Endothelial cell of umbilical vein (primary cell): Measurements from ENCODE around the gene PLEKHD1. TPM values are rescaled to one million over a fixed set of nuclear protein-coding genes. Genes with fewer than 3 reads are reported as not detected.

Experiments used
- BruUV-seq: library from RNA; stranded (reverse); fragments of 400-500 nt; replicated peaks from 2 replicates; lab custom pipeline; 2021; lab: Mats Ljungman, UMichigan
- CTCF ChIA-PET: fragments of 300-600, 350-600 bp; sonication (Branson Sonifier 250); formaldehyde crosslinking; loops from one replicate; lab custom pipeline; 2021; ENCODE audit warnings: antibody characterized with exemption, inconsistent platforms; lab: Charles Lee
- POLR2A ChIA-PET: fragments of 300-600, 350-600 bp; sonication (Branson Sonifier 250); formaldehyde crosslinking; loops from one replicate; lab custom pipeline; 2021; ENCODE audit warnings: antibody characterized with exemption, inconsistent platforms; lab: Charles Lee
- DNase-seq: peaks from one replicate; pipeline ENCODE4 v3.0.0-alpha.2; 2011; ENCODE audit warnings: low read depth, low spot score
- FAIRE-seq: peaks from 2 replicates; lab custom pipeline; 2011; peaks lifted over from hg19 to GRCh38; lab: Jason Lieb, UNC
- H2AFZ ChIP-seq: 2 replicates; pipeline ENCODE4 v1.6.0; 2012; ENCODE audit warnings: low read depth, low read length, control low read depth, inconsistent platforms
- H3K27ac ChIP-seq: 2 replicates; pipeline ENCODE4 v1.5.1; 2011; ENCODE audit warnings: low read depth, mild to moderate bottlenecking, control low read depth, low read length, moderate library complexity; ENCODE audit not compliant: insufficient read depth
- H3K27me3 ChIP-seq, 2 experiments: 2 replicates each; pipeline versions ENCODE4 v1.6.0 to v1.6.1; 2011; ENCODE audit warnings: low read length in 2 of 2, mixed read lengths in 1 of 2; ENCODE audit not compliant: control insufficient read depth in 2 of 2, insufficient read depth in 2 of 2
- H3K36me3 ChIP-seq, 2 experiments: 2 replicates in 1 of 2; 3 replicates in 1 of 2; pipeline ENCODE4 v1.5.1; 2011; ENCODE audit warnings: low read length in 2 of 2, mild to moderate bottlenecking in 1 of 2, moderate library complexity in 1 of 2; ENCODE audit not compliant: control insufficient read depth in 2 of 2, insufficient read depth in 2 of 2; ENCODE audit errors: extremely low read depth in 1 of 2
- H3K4me1 ChIP-seq: 3 replicates; pipeline ENCODE4 v1.5.1; 2011; ENCODE audit warnings: mild to moderate bottlenecking, low read length; ENCODE audit not compliant: control insufficient read depth, insufficient read depth; ENCODE audit errors: extremely low read depth
- H3K4me2 ChIP-seq: 2 replicates; pipeline ENCODE4 v1.6.1; 2011; ENCODE audit warnings: low read length, control low read depth, mixed read lengths; ENCODE audit not compliant: insufficient read depth
- H3K4me3 ChIP-seq, 3 experiments: fragments of 200-600 bp in 1 of 3; sonication (generic), shearing (Covaris generic) in 1 of 3; replicated peaks in 1 of 3; 2 replicates each; pipeline ENCODE4 v1.5.1; 2011 to 2016; ENCODE audit warnings: control low read depth in 3 of 3, low read length in 3 of 3, mild to moderate bottlenecking in 2 of 3, inconsistent platforms in 1 of 3, low read depth in 1 of 3, moderate library complexity in 1 of 3; ENCODE audit not compliant: insufficient read depth in 1 of 3
- H3K79me2 ChIP-seq: 2 replicates; pipeline ENCODE4 v1.6.0; 2012; ENCODE audit warnings: low read length, inconsistent platforms; ENCODE audit not compliant: control insufficient read depth, insufficient read depth
- H3K9ac ChIP-seq: replicated peaks from 2 replicates; pipeline ENCODE3; 2011; ENCODE audit warnings: low read length, control low read depth; ENCODE audit not compliant: insufficient read depth; ENCODE audit errors: extremely low read depth
- H3K9me1 ChIP-seq: replicated peaks from 3 replicates; pipeline ENCODE4 v1.6.0; 2011; ENCODE audit warnings: mild to moderate bottlenecking, low read length; ENCODE audit not compliant: control insufficient read depth, insufficient read depth; ENCODE audit errors: extremely low read depth
- H3K9me3 ChIP-seq: replicated peaks from 2 replicates; pipeline ENCODE4 v1.5.1; 2012; ENCODE audit warnings: low read length, inconsistent platforms; ENCODE audit not compliant: control insufficient read depth, insufficient read depth
- H4K20me1 ChIP-seq: replicated peaks from 2 replicates; pipeline ENCODE3; 2011; ENCODE audit warnings: mild to moderate bottlenecking, low read length; ENCODE audit not compliant: control insufficient read depth, insufficient read depth; ENCODE audit errors: extremely low read depth
- FOS ChIP-seq: IDR thresholded peaks from 2 replicates; pipeline ENCODE4 v1.6.1; 2011; ENCODE audit warnings: mild to moderate bottlenecking, low read length, moderate library complexity, borderline replicate concordance; ENCODE audit not compliant: insufficient read depth
- GATA2 ChIP-seq: IDR thresholded peaks from 2 replicates; pipeline ENCODE4 v1.7.0; 2011; ENCODE audit warnings: low read depth, mild to moderate bottlenecking, moderate library complexity, mixed read lengths, low read length; ENCODE audit not compliant: insufficient read length, insufficient read depth
- JUN ChIP-seq: IDR thresholded peaks from 2 replicates; pipeline ENCODE4 v1.6.1; 2011; ENCODE audit warnings: borderline replicate concordance, low read depth; ENCODE audit not compliant: insufficient read length, insufficient read depth
- MAX ChIP-seq: IDR thresholded peaks from 2 replicates; pipeline ENCODE4 v1.6.1; 2011; ENCODE audit not compliant: insufficient read depth, insufficient read length
- MYC ChIP-seq: IDR thresholded peaks from one replicate; pipeline ENCODE4 v1.6.1; 2011; ENCODE audit warnings: mild to moderate bottlenecking, low read depth, low read length
- POLR2A ChIP-seq: IDR thresholded peaks from 2 replicates; pipeline ENCODE4 v1.6.1; 2012; ENCODE audit warnings: low read depth, mild to moderate bottlenecking, control low read depth, low read length
- POLR2AphosphoS5 ChIP-seq: IDR thresholded peaks from 2 replicates; pipeline ENCODE4 v1.6.1; 2012; ENCODE audit warnings: low read depth, mild to moderate bottlenecking, control low read depth, low read length, moderate library complexity; ENCODE audit not compliant: insufficient read depth
- dilution Hi-C: fragments of 300-500 bp; cut with MboI; formaldehyde crosslinking; loops from one replicate; pipeline ENCODE4 v1.15.0; 2019; ENCODE audit warnings: low sequenced_read_pairs; ENCODE audit not compliant: extremely low pct_ligation_motif_present
- intact Hi-C: fragments of 100-400 bp; cut with micrococcal nuclease; formaldehyde crosslinking; loops from one replicate; pipeline ENCODE4 v1.10.0; 2022
- polyA plus RNA-seq, 4 experiments: library from polyadenylated mRNA; depleted of rRNA in 3 of 4; stranded (reverse) in 3 of 4; unstranded in 1 of 4; fragments of >200 nt; gene quantifications; 2 replicates each; pipeline versions ENCODE4 v1.2.1 to v1.2.3, GENCODE V29; 2011 to 2012; ENCODE audit warnings: missing spikeins in 1 of 4
- total RNA-seq: library from RNA; stranded (reverse); gene quantifications from 2 replicates; pipeline ENCODE4 v1.2.3, GENCODE V29; 2021
- TF ChIP-seq, protein P1 (sequence below), 2 donors: IDR thresholded peaks; 1 replicate in 1 of 2; 2 replicates in 1 of 2; pipeline ENCODE4 v1.5.1; 2011; ENCODE audit warnings: low read length in 2 of 2, mild to moderate bottlenecking in 2 of 2, moderate library complexity in 2 of 2, control low read depth in 1 of 2, inconsistent platforms in 1 of 2, low read depth in 1 of 2; ENCODE audit not compliant: insufficient read depth in 1 of 2; ENCODE audit errors: extremely low read depth in 1 of 2

PLEKHD1 gene
- total and polyA plus RNA-seq, 2 donors (not counting 3 experiments of a cell fraction or from before 2014, with no cell fraction given): 0.01 TPM; not detected in 1

GRCh38 chr14:69499436-69499835, 14.9 kb downstream of the PLEKHD1 start:
- H2AFZ ChIP-seq: no peak overlapping the region
- no peak for DNase-seq
- no peaks in the 10 kb centered on the region for H3K9me1 ChIP-seq
- H3K79me2 ChIP-seq: no peaks in the 10 kb centered on the region
- POLR2A ChIA-PET: no interaction called here
- CTCF ChIA-PET: interaction anchor here (1.2 to 1.8 kb wide), 3 partner anchors 24 to 40 kb away, joined by 3 to 6 read pairs (median 4); no protein-coding TSS in a partner anchor
- H3K9ac ChIP-seq: no peak overlapping the region
- no peaks in the 10 kb centered on the region for H4K20me1 ChIP-seq
- no peak overlapping the region for H3K27ac ChIP-seq
- H3K27me3 ChIP-seq: peaks cover 3 to 7% of the 10 kb centered on the region in 2 experiments
- no peaks in the 10 kb centered on the region for H3K4me1 ChIP-seq
- no TSS peak for BruUV-seq
- no peaks in the 10 kb centered on the region for H3K36me3 ChIP-seq
- TF ChIP-seq MYC: no peak
- TF ChIP-seq POLR2AphosphoS5: no peak
- no peak for FAIRE-seq
- intact Hi-C loops (no loop called here), dilution Hi-C loops (no loop called here)
- H3K9me3 ChIP-seq: no peaks in the 10 kb centered on the region
- H3K4me2 ChIP-seq: no peak overlapping the region
- H3K4me3 ChIP-seq: no peak overlapping the region

- no TSS peak for BruUV-seq
- no peak for FAIRE-seq
- Histone ChIP-seq H4K20me1 (no peaks in the 10 kb centered on the region), H3K4me2 (no peak overlapping the region), H3K27me3 (peaks cover 3 to 6% of the 10 kb centered on the region in 2 experiments), H3K27ac (no peak overlapping the region), H2AFZ (no peak overlapping the region), H3K9me3 (no peaks in the 10 kb centered on the region), H3K4me1 (no peaks in the 10 kb centered on the region), H3K9me1 (no peaks in the 10 kb centered on the region), H3K9ac (no peak overlapping the region), H3K4me3 (no peak overlapping the region), H3K79me2 (no peaks in the 10 kb centered on the region), H3K36me3 (no peaks in the 10 kb centered on the region)
- no peak for DNase-seq
- intact Hi-C loops (no loop called here), dilution Hi-C loops (no loop called here)
- TF ChIP-seq GATA2 (no peak), POLR2AphosphoS5 (no peak), POLR2A (no peak), MAX (no peak), FOS (no peak), JUN (no peak)
- TF ChIP-seq, protein P1, sequence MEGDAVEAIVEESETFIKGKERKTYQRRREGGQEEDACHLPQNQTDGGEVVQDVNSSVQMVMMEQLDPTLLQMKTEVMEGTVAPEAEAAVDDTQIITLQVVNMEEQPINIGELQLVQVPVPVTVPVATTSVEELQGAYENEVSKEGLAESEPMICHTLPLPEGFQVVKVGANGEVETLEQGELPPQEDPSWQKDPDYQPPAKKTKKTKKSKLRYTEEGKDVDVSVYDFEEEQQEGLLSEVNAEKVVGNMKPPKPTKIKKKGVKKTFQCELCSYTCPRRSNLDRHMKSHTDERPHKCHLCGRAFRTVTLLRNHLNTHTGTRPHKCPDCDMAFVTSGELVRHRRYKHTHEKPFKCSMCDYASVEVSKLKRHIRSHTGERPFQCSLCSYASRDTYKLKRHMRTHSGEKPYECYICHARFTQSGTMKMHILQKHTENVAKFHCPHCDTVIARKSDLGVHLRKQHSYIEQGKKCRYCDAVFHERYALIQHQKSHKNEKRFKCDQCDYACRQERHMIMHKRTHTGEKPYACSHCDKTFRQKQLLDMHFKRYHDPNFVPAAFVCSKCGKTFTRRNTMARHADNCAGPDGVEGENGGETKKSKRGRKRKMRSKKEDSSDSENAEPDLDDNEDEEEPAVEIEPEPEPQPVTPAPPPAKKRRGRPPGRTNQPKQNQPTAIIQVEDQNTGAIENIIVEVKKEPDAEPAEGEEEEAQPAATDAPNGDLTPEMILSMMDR (IDR thresholded peaks at IDR 0.05; ENCODE audit: extremely low read depth in 1 of 2, insufficient read depth in 1 of 2, low read depth in 1 of 2, low read length in 2 of 2): no peak
- ChIA-PET CTCF (interaction anchor here (1.2 to 1.8 kb wide), 3 partner anchors 25 to 41 kb away, joined by 3 to 6 read pairs (median 4); no protein-coding TSS in a partner anchor), POLR2A (no interaction called here)
These were observed 15.6 kb downstream of the PLEKHD1 start for GRCh38 chr14:69500096-69500495.
